Limb (tissue), 2 donors: ENCODE data around the gene A3GALT2.

ENCODE experiments used
- DNase-seq, 2 donors: peaks; one replicate each; pipeline ENCODE4 v3.0.0-alpha.2; 2016; ENCODE audit errors: extremely low spot score in 2 of 2

A3GALT2 gene

DNA sequence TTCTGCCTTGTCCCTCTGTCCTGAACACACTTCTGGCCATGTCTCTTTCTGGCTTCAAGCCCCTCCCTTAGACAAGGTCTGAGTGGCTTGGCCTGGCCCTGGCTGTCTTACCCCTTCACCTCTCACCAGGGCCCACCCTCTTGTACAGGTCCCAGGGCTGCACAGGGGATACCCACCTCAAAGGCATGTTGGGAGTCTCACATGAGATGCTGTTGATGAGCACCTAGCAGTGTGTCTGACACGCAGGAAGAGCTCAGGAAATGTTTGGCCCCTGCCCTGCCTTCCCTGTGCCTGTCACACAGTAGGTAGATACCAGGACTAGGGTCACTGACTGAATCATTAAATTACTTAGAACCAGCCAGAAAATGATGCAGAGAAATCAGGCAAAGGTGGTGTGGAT, 48.0 kb downstream of the A3GALT2 start:
- no peak for DNase-seq

DNA sequence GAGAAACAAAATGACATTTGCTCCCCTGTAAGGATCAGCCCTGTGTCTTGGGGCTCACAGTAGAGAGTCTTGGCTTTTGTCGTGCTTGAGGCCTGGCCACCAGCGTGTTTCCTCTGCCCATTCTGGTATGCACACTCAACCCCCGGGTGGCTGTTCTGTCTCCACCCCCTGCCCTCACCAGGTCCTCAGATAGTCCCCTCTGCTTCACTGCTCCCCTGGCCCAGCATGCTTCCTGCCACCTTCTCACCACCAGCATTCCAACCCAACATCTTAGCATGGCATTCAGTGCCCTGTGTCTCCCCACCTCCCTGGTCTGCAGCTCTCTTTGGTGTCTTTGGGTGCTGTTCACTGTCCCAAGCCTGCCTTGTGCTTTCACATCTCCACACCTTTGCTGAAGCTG, 48.4 kb downstream of the A3GALT2 start:
- DNase-seq = no peak

DNA sequence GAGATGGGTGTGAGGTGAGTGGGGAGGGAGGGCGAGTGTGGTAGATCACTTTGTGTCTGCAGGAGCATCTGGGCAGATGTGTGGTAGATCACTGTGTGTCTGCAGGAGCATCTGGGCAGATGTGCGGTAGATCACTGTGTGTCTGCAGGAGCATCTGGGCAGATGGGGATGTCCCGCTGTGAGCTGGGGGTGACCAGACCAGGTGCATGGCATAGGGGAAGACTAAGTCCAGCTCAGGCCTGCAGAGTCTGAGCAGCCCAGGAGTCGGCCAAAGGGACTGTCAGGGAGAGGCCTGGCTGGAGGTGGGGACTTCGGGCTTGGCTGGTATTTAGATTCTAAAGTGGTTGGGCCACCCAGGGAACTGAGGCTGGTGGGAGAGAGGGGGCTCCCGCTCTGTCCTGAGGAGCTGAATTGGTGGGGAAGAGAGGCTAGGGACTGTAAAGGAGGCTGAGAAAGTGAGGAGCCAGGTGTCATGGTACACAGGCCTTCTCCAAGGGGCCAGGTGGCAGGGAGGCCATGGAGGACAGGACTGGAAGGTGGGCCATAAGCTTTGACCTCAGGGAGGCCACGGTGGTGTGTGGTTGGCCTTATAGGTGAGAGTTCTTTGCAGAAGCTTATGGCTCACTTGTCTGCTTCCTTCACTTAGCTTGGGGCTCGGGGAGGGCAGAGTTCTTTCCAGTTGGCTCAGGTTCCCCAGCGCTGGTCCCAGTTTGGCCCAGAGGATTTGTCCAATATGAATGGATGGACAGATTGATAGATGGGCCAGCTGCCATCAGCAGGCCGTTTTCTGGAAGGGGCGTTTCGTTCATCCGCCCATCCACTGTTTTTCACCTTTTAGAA, 49.0 kb downstream of the A3GALT2 start:
- DNase-seq = no peak

DNA sequence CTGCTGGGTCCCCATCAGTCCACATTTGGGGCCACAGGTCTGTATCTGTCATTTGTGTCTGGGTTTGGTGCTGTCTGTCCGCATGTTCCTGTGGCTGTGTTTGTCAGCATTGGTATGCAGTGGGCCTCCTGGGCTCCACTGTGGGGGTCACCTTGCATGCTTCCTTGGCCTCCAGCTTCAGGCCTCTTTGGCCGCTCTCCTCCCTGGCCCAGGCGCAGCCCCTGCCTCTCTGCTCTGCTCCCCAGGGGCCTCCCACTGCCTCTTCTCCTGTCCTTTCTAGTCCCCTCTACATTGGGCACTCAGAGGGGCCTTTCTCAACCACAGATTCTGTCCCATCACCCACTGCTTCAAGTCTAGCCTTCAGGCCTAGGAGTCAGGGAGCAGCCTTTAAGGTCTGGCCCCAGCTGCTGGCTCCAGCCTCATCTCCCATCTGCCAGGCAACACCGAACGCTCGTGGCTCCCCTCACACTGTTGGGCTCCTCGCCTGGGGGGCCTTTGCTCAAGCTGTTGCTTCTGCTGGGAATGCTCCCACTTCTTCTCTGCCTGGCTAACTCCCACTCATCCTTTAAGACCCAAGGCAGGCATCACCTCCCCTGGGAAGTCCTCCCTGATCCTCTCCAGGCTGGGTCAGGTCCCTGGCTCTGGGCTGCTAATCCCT, 50.0 kb downstream of the A3GALT2 start:
- no peak for DNase-seq

DNA sequence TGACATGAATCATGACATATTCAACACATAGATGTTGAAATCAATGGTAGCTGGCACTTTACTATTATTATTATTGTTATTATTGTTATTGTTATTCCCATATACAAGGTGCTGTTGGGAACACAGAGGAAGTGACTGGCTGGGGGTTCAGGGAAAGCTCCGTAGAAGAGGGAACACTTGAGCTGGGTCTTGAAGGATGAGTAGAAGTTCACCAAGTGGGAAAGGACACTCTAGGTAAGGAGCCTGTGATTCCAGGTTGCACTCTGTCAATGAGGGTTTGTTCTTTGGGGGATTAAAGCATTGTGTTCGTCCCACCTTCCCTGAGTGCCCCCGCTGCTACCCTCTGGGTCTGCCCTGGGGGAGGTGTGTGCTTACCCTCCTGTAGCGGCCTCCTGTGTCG, 50.5 kb downstream of the A3GALT2 start:
- DNase-seq = no peak

DNA sequence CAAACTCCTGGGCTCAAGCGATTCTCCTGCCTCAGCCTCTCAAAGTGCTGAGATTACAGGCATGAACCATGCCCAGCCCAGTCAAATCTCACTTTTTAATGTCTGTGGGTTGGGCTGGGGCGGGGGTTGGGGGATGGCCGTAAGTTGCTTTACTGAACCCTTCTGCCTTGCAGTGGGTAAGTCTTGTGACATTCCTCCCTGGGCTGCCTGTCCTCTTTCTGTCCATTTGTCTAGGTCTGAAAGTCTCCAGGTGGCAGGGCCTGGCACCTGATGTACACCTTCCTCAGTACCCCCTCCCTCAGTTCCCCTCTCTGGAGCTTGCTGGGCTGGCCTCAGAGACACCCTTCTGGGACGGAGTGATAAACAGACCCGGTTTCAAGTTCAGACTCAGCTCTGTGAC, 51.3 kb downstream of the A3GALT2 start:
- DNase-seq = no peak

DNA sequence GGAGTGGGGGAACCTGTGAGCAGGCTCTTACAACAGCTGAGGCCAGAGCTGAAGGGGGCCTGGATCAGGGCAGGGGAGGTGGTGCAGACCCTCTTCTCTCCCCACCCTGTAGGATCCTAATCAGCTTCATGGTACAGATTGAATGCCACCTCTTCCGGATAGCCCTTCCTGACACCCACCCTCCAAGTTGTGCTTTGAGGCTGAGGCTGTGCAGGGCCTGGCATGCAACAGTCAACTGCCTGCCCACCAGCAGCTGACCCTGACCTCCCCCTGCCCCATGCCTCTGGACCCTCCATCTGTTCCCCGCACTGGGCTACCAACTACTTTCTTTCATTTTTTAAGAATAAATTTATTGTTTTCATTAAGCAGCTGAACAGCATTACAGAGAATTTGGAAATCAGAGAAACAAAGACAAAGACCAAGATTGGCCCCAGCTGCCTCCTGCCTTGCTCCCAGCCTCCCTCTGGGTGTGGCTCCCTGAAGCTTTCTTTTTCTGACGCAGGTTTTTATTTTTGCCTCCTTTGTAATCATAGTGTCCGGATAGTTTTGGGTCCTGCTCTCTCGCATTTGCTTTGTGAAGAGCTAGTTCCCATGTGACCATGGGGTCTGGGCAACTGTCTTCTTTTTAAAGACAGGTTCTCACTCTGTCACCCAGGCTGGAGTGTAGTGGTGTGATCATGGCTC, 51.8 kb downstream of the A3GALT2 start:
- no peak for DNase-seq

DNA sequence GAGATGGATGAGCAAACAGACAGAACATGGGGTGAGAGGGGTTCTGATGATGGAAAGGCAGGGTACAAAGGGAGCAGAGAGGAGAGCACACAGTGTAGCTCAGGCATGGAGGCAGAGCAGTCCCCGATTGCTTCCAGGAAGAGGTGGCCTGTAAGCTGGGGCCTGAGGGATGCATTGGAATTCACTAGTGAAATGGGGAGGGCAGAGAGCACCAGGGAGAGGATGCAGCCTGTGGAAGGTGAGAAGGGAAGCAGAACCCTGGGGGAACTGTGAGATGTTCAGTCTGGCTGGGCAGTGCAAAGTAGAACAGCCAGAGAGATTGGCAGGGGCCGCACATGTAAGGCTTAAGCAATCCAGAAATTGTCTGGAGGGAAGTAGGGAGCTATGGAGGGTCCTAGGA, 52.4 kb downstream of the A3GALT2 start:
- DNase-seq = no peak

DNA sequence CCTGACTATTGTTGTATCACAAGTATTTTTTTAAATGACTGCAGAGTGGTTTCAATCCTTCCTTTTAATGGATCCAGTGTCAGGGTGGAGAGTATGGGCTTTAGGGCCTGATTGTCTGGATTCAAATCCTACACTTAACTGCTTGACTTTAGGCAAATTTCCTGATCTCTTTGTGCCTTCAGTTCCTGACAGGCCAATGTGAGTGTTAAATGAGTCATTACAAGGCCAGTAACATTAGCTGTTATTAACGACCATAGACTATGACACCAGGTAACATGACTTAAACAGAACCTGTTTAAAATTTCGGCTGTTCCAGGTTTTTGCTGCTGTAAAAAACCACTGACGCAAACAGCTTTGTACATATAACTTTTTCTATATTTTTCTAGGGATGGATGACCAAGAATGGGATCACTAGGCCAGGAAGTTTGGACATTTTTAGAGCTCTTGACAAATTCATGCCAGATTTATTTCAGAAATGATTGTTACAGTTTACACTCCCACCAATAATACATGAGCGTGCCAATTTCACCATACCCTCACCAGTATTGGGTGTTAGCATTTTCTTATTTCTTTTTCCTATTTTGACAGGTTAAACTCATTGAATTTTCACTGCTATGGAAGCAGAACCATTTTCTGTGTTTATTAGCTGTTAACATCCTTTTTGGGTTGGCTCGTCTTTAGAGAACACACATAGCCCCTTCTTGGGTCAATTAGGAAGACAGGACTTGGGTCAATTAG, 53.3 kb downstream of the A3GALT2 start:
- DNase-seq = no peak

DNA sequence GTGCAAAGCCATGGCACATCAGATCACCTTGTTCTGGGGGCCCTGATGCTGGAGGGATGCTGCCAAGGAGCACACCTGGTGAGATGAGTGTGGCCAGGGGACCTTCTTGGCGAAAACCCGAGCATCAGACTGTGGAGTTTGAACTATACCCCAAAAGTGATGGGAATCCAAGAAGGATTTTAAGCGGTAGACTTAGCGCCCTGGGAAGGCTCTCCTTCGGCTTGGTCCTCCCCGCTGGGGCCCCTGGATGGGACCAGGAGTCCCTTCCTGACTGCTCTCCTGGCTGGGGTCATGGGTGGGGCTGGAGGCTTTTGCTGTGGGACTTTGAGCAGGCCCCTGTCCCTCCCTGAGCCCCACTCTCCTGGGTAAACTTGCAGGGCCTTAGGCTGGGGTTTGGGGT, 54.1 kb downstream of the A3GALT2 start:
- DNase-seq = no peak

DNA sequence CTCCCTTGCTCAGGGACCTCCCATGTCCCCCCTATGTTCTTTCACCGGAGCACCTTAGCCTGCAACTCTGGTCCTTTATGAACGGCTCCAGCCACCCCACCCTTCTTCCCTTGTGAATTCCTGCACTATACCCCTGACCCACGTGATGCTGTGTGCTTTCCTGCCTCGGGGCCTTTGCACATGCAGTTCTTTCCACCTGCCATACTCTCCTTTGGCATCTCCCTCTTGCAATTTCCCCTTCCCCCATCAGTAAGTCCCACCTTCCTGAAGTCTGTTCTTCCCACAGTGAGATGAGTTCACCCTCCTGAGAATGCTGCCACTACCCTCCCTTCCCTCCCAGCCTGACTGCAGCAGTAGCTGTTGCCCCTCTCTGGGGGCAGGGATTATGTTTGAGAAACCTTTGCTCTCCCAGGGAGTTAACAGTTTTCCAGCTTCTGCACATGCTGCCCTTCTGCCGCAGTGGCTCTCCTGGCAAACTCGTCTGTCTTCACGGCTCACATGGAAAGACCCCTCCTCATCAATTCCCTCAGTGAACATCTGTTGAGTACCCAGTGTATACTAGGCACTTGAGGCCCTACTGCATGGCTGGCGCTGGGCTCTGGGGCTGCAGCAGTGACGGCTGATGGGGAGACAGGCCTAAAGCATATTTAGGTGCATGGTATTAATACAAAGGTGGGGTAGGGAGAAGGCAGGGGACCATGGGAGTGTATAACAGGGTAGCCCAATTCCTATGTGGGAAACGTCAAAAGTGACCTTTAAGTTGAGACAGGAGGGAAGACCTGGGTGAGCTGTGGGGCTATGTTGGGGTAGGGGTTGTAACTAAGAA, 54.9 kb downstream of the A3GALT2 start:
- DNase-seq = no peak

DNA sequence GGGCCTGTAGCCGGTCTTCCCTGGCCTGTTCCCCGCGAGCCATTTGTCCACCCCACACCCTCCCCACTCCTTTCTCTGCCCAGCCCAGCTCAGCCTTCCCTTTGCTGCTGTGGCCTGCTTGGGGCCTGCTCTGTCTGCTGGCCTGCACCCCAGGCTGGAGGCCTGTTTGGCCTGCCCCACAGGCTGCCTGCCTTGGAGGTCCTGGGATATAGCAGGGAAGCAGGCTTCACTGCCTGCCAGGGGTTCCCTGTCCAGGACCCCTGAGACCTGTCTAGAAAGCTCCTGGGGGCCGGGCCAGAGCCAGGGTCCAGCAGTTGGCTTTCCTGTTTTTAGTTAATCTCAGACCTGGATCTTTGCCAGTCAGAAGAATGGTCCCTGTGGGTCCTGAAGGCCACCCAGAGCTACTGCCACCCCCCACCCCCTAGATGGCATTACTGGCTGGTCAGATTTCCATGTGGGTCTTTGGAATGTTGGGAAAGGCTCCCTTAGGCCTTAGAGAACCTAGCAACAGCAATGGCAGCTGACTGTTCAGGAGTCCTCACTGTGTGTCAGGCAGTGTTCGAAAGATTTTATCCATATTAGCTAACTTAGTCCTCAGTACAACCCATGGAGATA, 56.9 kb downstream of the A3GALT2 start:
- no peak for DNase-seq

DNA sequence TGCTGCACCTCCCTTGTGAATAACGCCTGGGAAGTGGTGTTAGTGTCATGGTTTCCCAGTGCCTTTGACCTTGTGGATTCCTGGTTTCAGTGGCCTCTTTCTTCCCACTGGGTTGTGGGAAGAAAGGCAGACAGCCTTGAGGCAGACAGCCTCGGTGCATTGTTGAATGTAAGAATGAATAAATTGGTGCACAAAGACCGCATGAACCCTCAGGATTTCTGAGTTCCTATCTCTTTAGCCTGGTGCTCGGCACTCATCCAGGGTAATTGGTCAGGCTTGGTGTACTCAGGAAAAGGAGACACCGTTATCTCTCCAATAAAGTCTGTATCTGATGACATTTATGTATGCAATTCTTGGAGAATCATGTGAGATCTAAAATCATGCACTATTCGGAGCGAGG, 59.6 kb downstream of the A3GALT2 start:
- no peak for DNase-seq

DNA sequence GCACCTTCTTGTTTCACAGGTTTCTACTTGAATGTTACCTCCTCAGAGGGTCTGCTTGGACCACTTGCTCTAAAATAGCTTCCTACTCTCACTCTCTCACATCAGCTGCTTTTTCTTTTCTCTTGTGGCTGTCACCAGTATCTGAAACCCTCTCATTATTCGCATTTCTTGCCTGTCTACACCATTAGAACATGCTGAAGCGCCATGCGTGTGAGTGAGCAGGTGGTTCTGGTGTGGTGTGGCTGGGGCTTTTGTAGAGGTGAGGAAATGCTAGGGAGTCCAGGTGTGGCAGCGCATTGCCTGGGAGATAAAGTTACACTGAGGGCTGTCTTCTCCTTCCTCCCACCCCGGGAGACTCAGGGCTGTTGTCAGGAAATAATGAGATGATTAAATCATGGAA, 60.5 kb downstream of the A3GALT2 start:
- no peak for DNase-seq

DNA sequence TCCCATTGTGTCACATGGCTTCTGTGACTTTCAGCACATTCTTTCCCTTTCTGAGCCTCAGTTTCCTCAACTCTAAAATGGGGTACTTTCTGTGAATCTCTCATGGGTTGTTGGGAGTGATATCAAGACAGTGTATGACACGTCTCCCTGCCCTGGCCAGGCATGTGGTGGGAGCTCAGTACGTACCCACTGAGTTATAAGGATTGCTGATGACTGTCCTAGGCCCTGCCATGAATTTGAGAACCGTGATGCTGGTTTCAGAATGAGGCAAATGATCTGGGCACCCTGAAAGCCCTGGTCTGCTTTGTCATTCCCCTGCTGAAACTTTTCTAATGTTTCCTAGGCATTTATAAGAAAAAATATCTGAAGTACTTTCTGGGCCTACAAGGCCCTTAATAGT, 61.0 kb downstream of the A3GALT2 start:
- no peak for DNase-seq

DNA sequence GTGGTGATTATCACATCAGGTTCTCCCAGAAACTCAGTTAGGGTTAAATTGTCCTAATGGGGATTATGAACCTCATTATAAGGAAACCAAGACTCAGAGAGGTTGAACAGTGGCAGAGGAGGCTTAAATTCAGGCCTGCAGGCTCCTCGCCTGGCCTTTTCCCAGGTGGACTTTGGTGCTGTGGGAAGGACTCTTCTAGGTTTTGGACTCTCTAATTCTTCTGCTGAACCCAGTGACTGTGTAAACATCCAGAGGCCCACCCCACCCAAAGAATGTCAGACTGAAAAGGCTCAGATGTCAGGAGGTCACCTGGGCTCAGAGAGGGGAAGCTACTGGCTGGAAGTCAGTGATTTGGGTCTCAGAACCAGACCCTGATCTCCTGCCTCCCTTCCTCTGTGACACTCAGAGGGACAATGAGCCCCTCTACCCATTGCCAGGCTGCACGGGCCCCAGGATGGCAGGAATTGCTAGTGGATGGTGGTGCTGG, 62.1 kb downstream of the A3GALT2 start:
- DNase-seq = no peak

DNA sequence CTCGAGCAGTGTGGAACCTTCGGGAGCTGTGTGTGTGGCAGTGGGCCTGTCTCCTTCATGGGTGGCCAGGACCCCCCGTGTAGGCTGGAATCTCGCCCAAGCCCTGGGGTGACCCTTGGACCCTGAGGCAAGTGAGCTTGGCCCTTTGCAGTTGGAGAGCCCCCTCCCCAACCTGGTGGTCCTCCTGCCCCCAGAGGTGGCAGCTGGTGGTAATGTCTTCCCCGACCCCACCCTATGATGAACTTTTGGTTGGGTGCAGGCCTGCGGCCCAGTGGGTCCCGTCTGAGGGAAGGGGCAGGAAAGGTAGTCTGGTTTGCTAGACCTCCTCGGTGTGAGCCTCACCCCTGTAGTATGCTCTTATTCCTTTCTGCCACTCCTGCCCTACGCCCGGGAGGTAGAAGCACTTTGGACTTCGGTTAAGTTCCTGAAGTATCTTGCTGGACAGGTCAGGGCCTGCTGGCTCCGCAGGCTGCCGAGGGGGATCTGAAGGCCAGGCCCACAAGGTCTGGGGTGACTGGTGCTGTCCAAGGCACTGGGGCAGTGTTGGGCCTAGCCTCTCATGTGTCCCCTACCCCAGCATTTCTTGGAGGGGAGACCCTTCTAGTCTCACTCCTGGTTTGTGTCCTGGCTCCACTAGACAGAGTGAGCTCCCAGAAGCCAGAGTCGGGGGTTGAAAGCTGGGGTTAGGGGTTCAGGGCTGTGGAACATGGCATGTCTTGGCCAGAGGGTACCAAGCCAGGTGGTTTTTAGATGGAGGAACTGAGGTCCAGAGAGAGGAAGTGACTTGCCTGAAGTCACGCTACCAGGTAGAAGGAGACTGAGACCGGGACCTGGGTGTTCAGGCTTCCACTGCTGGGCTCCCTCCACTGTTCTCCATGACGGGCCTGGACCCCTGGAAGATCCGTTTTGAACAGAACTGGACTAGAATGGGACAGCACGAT, 62.9 kb downstream of the A3GALT2 start:
- DNase-seq = peak in 1 of 2 donors; percentile 50

DNA sequence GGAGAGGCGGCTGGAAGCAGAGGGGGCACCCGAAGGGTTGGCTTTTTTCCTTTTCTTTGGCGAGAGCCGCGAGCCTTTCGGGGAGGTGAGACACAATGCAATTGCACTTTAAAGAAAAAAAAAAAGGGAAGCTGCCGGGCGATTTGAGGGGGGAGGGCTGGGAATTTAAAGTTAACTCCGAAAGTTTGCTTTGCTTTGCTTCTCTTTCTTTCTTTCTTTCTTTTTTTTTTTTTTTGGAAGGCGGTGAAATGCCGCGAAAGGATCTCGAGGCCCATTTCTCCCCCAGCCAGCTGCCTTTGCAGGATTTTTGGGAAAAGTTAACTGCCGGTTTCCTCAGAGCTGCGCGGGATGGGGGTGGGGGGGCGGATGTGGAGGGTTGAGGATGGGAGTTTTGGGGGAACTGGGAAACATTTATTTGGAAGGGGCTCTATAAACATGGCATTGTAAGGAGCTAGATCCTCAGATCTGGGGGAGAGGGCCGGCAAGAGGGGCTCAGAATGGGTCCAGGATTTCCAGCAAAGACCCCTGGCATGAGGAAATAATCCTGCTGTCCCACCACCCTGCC, 63.6 kb downstream of the A3GALT2 start:
- DNase-seq = no peak
